Keratinocyte (primary cell): ENCODE measurements around the gene NOVA2. TPM values are rescaled to one million over a fixed set of nuclear protein-coding genes. Genes with fewer than 3 reads are reported as not detected.

ENCODE experiments used
- DNase-seq: peaks from one replicate; pipeline ENCODE4 v3.0.0-alpha.2; 2011; ENCODE audit warnings: low read depth, missing footprints, low spot score
- FAIRE-seq: peaks from 2 replicates; lab custom pipeline; 2011; peaks lifted over from hg19 to GRCh38; lab: Jason Lieb, UNC
- H2AFZ ChIP-seq: 2 replicates; pipeline ENCODE4 v1.6.0; 2012; ENCODE audit warnings: low read length, control low read depth, inconsistent platforms; ENCODE audit not compliant: control insufficient read depth
- H3K27ac ChIP-seq: 2 replicates; pipeline ENCODE4 v1.5.1; 2011; ENCODE audit warnings: low read length; ENCODE audit not compliant: control insufficient read depth, insufficient read depth
- H3K27me3 ChIP-seq: 3 replicates; pipeline ENCODE4 v1.6.0; 2011; ENCODE audit warnings: low read length; ENCODE audit not compliant: control insufficient read depth, insufficient read depth; ENCODE audit errors: extremely low read depth
- H3K36me3 ChIP-seq, 2 experiments: 2 replicates in 1 of 2; 3 replicates in 1 of 2; pipeline ENCODE4 v1.5.1; 2011; ENCODE audit warnings: low read length in 2 of 2, mild to moderate bottlenecking in 1 of 2; ENCODE audit not compliant: control insufficient read depth in 2 of 2, insufficient read depth in 2 of 2; ENCODE audit errors: extremely low read depth in 1 of 2
- H3K4me1 ChIP-seq: 3 replicates; pipeline ENCODE4 v1.5.1; 2011; ENCODE audit warnings: low read length; ENCODE audit not compliant: control insufficient read depth, insufficient read depth; ENCODE audit errors: extremely low read depth
- H3K4me2 ChIP-seq: 3 replicates; pipeline ENCODE4 v1.6.0; 2011; ENCODE audit warnings: low read depth, low read length; ENCODE audit not compliant: control insufficient read depth, insufficient read depth; ENCODE audit errors: extremely low read depth
- H3K4me3 ChIP-seq, 3 experiments: fragments of 200-600 bp in 1 of 3; sonication (generic) in 1 of 3; 2 replicates in 2 of 3; 3 replicates in 1 of 3; pipeline ENCODE4 v1.5.1; 2011 to 2016; ENCODE audit warnings: low read length in 3 of 3, mild to moderate bottlenecking in 3 of 3, control low read depth in 2 of 3, inconsistent platforms in 1 of 3, low read depth in 1 of 3, mixed read lengths in 1 of 3, mixed run types in 1 of 3, moderate library complexity in 1 of 3; ENCODE audit not compliant: control insufficient read depth in 2 of 3, insufficient read depth in 2 of 3; ENCODE audit errors: extremely low read depth in 1 of 3
- H3K79me2 ChIP-seq: 2 replicates; pipeline ENCODE4 v1.6.0; 2012; ENCODE audit warnings: low read length; ENCODE audit not compliant: control insufficient read depth, insufficient read depth
- H3K9ac ChIP-seq: 3 replicates; pipeline ENCODE4 v1.6.0; 2011; ENCODE audit warnings: low read length; ENCODE audit not compliant: control insufficient read depth, insufficient read depth; ENCODE audit errors: extremely low read depth
- H3K9me1 ChIP-seq: 3 replicates; pipeline ENCODE4 v1.6.0; 2011; ENCODE audit warnings: low read length; ENCODE audit not compliant: control insufficient read depth, insufficient read depth; ENCODE audit errors: extremely low read depth
- H3K9me3 ChIP-seq: 2 replicates; pipeline ENCODE4 v1.5.1; 2012; ENCODE audit warnings: low read depth, low read length; ENCODE audit not compliant: control insufficient read depth
- H4K20me1 ChIP-seq: 3 replicates; pipeline ENCODE4 v1.6.0; 2011; ENCODE audit warnings: low read length; ENCODE audit not compliant: control insufficient read depth, insufficient read depth; ENCODE audit errors: extremely low read depth
- CTCF ChIP-seq, 3 experiments: IDR thresholded peaks in 1 of 3; conservative IDR thresholded peaks in 1 of 3; optimal IDR thresholded peaks in 1 of 3; 2 replicates in 2 of 3; 3 replicates in 1 of 3; pipeline versions ENCODE3 to v1.5.1; 2011; ENCODE audit warnings: low read length in 3 of 3, mild to moderate bottlenecking in 3 of 3, moderate library complexity in 2 of 3, control low read depth in 1 of 3, inconsistent platforms in 1 of 3; ENCODE audit not compliant: insufficient read depth in 2 of 3; ENCODE audit errors: extremely low read depth in 1 of 3
- EZH2 ChIP-seq: IDR thresholded peaks from one replicate; pipeline ENCODE4 v1.6.1; 2012; ENCODE audit warnings: inconsistent platforms, mild to moderate bottlenecking, low read length, moderate library complexity
- dilution Hi-C: fragments of 300-500 bp; cut with MboI; formaldehyde crosslinking; loops from one replicate; pipeline ENCODE4 v1.7.0; 2020; ENCODE audit warnings: low sequenced_read_pairs; ENCODE audit not compliant: extremely low pct_ligation_motif_present
- polyA plus RNA-seq, 5 experiments: library from polyadenylated mRNA; depleted of rRNA in 3 of 5; stranded (reverse) in 3 of 5; stranded (forward) in 1 of 5; unstranded in 1 of 5; fragments of >200 nt; gene quantifications; 1 replicate in 1 of 5; 2 replicates in 3 of 5; 3 replicates in 1 of 5; pipeline versions ENCODE4 v1.2.1 to v1.2.3, GENCODE V29; 2011 to 2012; ENCODE audit warnings: missing spikeins in 2 of 5, low read depth in 1 of 5, low replicate concordance in 1 of 5

Gene NOVA2
- polyA plus RNA-seq, 1 donor (not counting 4 experiments of a cell fraction or from before 2014, with no cell fraction given) = not detected

GRCh38 chr19:45994456-45994997, 20.9 kb upstream of the NOVA2 start:
- DNase-seq (no peak), FAIRE-seq (no peak)
- Histone ChIP-seq H3K4me1 (peaks cover 6% of the 10 kb centered on the region), H3K4me3 (peak overlapping the region; percentile 47 to 78 (median 66)), H3K9me1 (peaks cover 2% of the 10 kb centered on the region), H3K4me2 (peak overlapping the region; percentile 93), H3K27me3 (no peaks in the 10 kb centered on the region), H3K79me2 (peaks cover 2% of the 10 kb centered on the region), H3K9me3 (no peaks in the 10 kb centered on the region), H3K27ac (peak overlapping the region; percentile 39), H2AFZ (peak overlapping the region; percentile 68), H3K9ac (peak overlapping the region; percentile 54), H3K36me3 (peaks cover 0 to 4% of the 10 kb centered on the region in 2 experiments), H4K20me1 (no peaks in the 10 kb centered on the region)
- dilution Hi-C loops = no loop called here
- no peak for TF ChIP-seq EZH2
- no peak for TF ChIP-seq CTCF (optimal IDR thresholded peaks at IDR 0.05 in 1 of 3, IDR thresholded peaks at IDR 0.05 in 1 of 3, conservative IDR thresholded peaks at IDR 0.05 in 1 of 3; ENCODE audit: extremely low read depth in 1 of 3, insufficient read depth in 2 of 3, low read length in 3 of 3)

- TF ChIP-seq EZH2 = no peak
- H3K4me3 ChIP-seq = no peak overlapping the region
- H3K4me2 ChIP-seq = no peak overlapping the region
- no peak overlapping the region for H3K27ac ChIP-seq
- dilution Hi-C loops = no loop called here
- H3K4me1 ChIP-seq = no peaks in the 10 kb centered on the region
- H4K20me1 ChIP-seq = no peaks in the 10 kb centered on the region
- no peaks in the 10 kb centered on the region for H3K9me1 ChIP-seq
- no peak for DNase-seq
- no peaks in the 10 kb centered on the region for H3K79me2 ChIP-seq
- no peaks in the 10 kb centered on the region for H3K36me3 ChIP-seq
- H3K9ac ChIP-seq = no peak overlapping the region
- H3K9me3 ChIP-seq = no peaks in the 10 kb centered on the region
- no peaks in the 10 kb centered on the region for H3K27me3 ChIP-seq
- H2AFZ ChIP-seq = no peak overlapping the region
- FAIRE-seq = no peak
These were observed 16.6 kb upstream of the NOVA2 start for GRCh38 chr19:45990113-45990728.
